Measurements from ENCODE around the gene FBXO34.

Gene FBXO34

GRCh38 chr14:55316564-55316963 is 45.3 kb downstream of the FBXO34 start:
- H3K36me3 ChIP-seq (ENCODE audit: insufficient read depth, low read length): peaks cover 6% of the 10 kb centered on the region
- no peaks in the 10 kb centered on the region for H3K9me3 ChIP-seq (ENCODE audit: low read length)
- H3K4me1 ChIP-seq (ENCODE audit: insufficient read depth, low read length): no peaks in the 10 kb centered on the region
- no peak overlapping the region for H3K9ac ChIP-seq (ENCODE audit: low read length)
- H3K4me3 ChIP-seq (ENCODE audit: low read depth in 1 of 2, low read length in 2 of 2): no peak overlapping the region
- no peak overlapping the region for H3K27ac ChIP-seq (ENCODE audit: low read depth, low read length)
- no peaks in the 10 kb centered on the region for H3K27me3 ChIP-seq (ENCODE audit: control insufficient read depth in 1 of 2, insufficient read depth in 2 of 2, low read length in 2 of 2)

DNA sequence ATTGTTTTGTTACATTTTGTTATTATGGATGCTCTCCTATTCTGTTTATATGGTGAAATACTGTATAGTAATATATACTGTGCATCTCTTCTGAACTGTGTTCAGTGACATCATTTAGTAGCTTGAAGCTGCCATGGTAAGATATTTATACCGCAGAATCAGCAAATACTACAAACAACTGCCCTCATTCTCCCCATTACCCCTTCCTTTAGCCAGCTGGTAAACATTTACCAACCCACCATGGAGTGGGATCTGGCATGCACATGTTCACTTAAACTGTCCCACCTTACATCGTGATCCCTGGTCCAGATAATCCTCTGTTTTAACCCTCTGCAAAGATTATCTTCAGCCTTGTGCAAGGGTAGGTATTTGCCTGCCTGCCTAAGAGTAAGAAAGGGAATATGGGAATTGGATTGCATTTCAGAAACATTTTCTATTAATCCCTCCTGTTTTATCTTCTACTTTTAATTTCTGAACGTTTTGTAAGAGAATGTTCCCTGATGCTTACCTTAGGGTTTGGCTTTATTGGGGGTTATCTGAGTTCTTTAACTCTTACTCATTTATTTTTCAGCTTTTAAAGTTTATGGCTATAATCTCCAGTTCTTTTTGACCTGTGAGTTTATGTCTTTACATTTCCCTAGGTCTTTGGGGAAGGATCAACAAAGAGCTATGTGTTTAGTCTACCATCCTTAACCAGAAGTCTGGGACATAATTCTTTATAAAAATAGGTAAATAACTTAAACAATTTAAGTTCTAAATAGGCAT is 46.5 kb downstream of the FBXO34 start:
- H3K9ac ChIP-seq (ENCODE audit: low read length): no peak overlapping the region
- no peak overlapping the region for H3K27ac ChIP-seq (ENCODE audit: low read depth, low read length)
- no peaks in the 10 kb centered on the region for H3K4me1 ChIP-seq (ENCODE audit: insufficient read depth, low read length)

GRCh38 chr14:55318694-55319093 is 47.5 kb downstream of the FBXO34 start:
- Histone ChIP-seq H3K36me3 (ENCODE audit: insufficient read depth, low read length) (peaks cover 6% of the 10 kb centered on the region), H3K4me3 (ENCODE audit: low read depth in 1 of 2, low read length in 2 of 2) (no peak overlapping the region), H3K9ac (ENCODE audit: low read length) (no peak overlapping the region), H3K9me3 (ENCODE audit: low read length) (no peaks in the 10 kb centered on the region), H3K4me1 (ENCODE audit: insufficient read depth, low read length) (no peaks in the 10 kb centered on the region), H3K27me3 (ENCODE audit: control insufficient read depth in 1 of 2, insufficient read depth in 2 of 2, low read length in 2 of 2) (no peaks in the 10 kb centered on the region), H3K27ac (ENCODE audit: low read depth, low read length) (no peak overlapping the region)

More for the DNA sequence above, 46.5 kb downstream of the FBXO34 start:
- H3K9me3 ChIP-seq (ENCODE audit: low read length): no peaks in the 10 kb centered on the region
- H3K36me3 ChIP-seq (ENCODE audit: insufficient read depth, low read length): peaks cover 6% of the 10 kb centered on the region
- no peak overlapping the region for H3K4me3 ChIP-seq (ENCODE audit: low read depth in 1 of 2, low read length in 2 of 2)
- no peaks in the 10 kb centered on the region for H3K27me3 ChIP-seq (ENCODE audit: control insufficient read depth in 1 of 2, insufficient read depth in 2 of 2, low read length in 2 of 2)

DNA sequence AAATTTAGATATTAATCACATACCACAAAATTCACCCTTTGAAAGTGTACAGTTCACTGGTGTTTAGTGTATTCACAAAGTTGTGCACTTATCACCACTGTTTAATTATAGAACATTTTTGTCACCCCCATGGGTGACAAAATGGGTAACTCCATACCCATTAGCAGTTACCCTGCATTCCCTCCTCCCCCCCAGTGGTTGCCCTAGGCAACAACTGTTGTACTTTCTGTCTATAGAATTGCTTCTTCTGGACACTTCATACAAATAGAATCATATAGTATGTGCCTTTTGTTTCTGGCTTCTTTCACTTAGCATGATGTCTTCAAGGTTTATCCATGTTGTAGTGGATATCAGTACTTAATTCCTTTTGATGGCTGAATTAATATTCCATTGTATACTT is 52.7 kb downstream of the FBXO34 start:
- Histone ChIP-seq H3K27ac (ENCODE audit: low read depth, low read length) (no peak overlapping the region), H3K27me3 (ENCODE audit: control insufficient read depth in 1 of 2, insufficient read depth in 2 of 2, low read length in 2 of 2) (no peaks in the 10 kb centered on the region), H3K4me3 (ENCODE audit: low read depth in 1 of 2, low read length in 2 of 2) (no peak overlapping the region), H3K9me3 (ENCODE audit: low read length) (no peaks in the 10 kb centered on the region), H3K4me1 (ENCODE audit: insufficient read depth, low read length) (no peaks in the 10 kb centered on the region), H3K36me3 (ENCODE audit: insufficient read depth, low read length) (peaks cover 4% of the 10 kb centered on the region), H3K9ac (ENCODE audit: low read length) (no peak overlapping the region)

GRCh38 chr14:55324812-55325211 is 53.6 kb downstream of the FBXO34 start:
- Histone ChIP-seq H3K27ac (ENCODE audit: low read depth, low read length) (no peak overlapping the region), H3K36me3 (ENCODE audit: insufficient read depth, low read length) (peaks cover 4% of the 10 kb centered on the region), H3K9me3 (ENCODE audit: low read length) (no peaks in the 10 kb centered on the region), H3K4me1 (ENCODE audit: insufficient read depth, low read length) (no peaks in the 10 kb centered on the region), H3K27me3 (ENCODE audit: control insufficient read depth in 1 of 2, insufficient read depth in 2 of 2, low read length in 2 of 2) (no peaks in the 10 kb centered on the region), H3K9ac (ENCODE audit: low read length) (no peak overlapping the region), H3K4me3 (ENCODE audit: low read depth in 1 of 2, low read length in 2 of 2) (no peak overlapping the region)

- H3K9ac ChIP-seq (ENCODE audit: low read length): no peak overlapping the region
- H3K9me3 ChIP-seq (ENCODE audit: low read length): no peaks in the 10 kb centered on the region
- H3K36me3 ChIP-seq (ENCODE audit: insufficient read depth, low read length): peaks cover 4% of the 10 kb centered on the region
- H3K27me3 ChIP-seq (ENCODE audit: control insufficient read depth in 1 of 2, insufficient read depth in 2 of 2, low read length in 2 of 2): no peaks in the 10 kb centered on the region
- H3K4me3 ChIP-seq (ENCODE audit: low read depth in 1 of 2, low read length in 2 of 2): no peak overlapping the region
- no peak overlapping the region for H3K27ac ChIP-seq (ENCODE audit: low read depth, low read length)
- H3K4me1 ChIP-seq (ENCODE audit: insufficient read depth, low read length): no peaks in the 10 kb centered on the region
Measured at GRCh38 chr14:55327179-55327578, 56.0 kb downstream of the FBXO34 start.

GRCh38 chr14:55328317-55328716 is 57.1 kb downstream of the FBXO34 start:
- no peaks in the 10 kb centered on the region for H3K9me3 ChIP-seq (ENCODE audit: low read length)
- no peak overlapping the region for H3K9ac ChIP-seq (ENCODE audit: low read length)
- no peak overlapping the region for H3K27ac ChIP-seq (ENCODE audit: low read depth, low read length)
- H3K36me3 ChIP-seq (ENCODE audit: insufficient read depth, low read length): peaks cover 4% of the 10 kb centered on the region
- no peaks in the 10 kb centered on the region for H3K4me1 ChIP-seq (ENCODE audit: insufficient read depth, low read length)
- no peak overlapping the region for H3K4me3 ChIP-seq (ENCODE audit: low read depth in 1 of 2, low read length in 2 of 2)
- H3K27me3 ChIP-seq (ENCODE audit: control insufficient read depth in 1 of 2, insufficient read depth in 2 of 2, low read length in 2 of 2): no peaks in the 10 kb centered on the region

GRCh38 chr14:55329999-55330710 is 58.9 kb downstream of the FBXO34 start:
- Histone ChIP-seq H3K4me1 (ENCODE audit: insufficient read depth, low read length) (peaks cover 15% of the 10 kb centered on the region), H3K27me3 (ENCODE audit: control insufficient read depth in 1 of 2, insufficient read depth in 2 of 2, low read length in 2 of 2) (no peaks in the 10 kb centered on the region), H3K36me3 (ENCODE audit: insufficient read depth, low read length) (peaks cover 4% of the 10 kb centered on the region), H3K9ac (ENCODE audit: low read length) (no peak overlapping the region), H3K27ac (ENCODE audit: low read depth, low read length) (no peak overlapping the region), H3K9me3 (ENCODE audit: low read length) (no peaks in the 10 kb centered on the region), H3K4me3 (ENCODE audit: low read depth in 1 of 2, low read length in 2 of 2) (no peak overlapping the region)

DNA sequence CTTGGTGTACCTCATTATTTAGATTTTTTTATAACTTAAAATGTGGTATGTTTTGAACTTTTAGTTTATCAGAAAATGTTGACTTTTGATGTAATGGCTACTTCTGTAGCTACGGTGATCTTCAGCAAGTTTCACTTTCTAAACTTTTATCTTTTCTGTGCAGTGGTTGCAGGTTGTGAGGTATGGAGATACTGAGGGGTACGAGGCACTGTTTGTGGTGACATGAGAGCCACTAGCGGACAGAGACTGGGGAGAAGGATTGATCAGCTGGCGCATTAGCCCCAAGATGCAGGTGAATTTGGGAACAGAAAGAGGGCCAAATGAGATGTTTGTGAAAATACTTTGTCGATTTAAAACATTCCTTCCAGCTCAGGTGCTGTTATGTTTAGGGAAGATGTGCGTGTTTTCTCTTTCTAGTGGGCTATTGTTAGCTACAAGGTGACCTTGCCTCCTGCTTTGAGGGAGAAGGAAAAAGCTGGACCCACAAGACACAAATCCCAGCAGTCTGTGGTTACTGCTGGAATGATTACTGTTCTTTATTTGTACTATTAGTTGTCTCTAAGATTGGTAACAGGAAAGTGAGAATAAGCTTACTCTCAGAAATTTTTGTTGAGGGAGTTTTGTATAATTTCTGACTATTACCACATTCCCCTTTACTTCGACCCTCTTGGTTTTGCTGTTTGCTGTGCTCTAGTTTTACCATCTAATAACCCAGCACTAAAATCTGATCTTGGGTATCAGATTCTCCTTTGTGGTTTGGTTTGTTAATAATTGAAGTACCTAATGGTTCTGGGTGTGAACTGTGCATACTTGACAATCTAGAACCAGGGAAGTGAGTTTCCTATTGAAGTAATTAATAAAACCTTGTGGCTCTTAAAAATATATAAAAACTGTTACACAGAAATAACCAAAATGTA is 61.7 kb downstream of the FBXO34 start:
- no peak overlapping the region for H3K4me3 ChIP-seq (ENCODE audit: low read depth in 1 of 2, low read length in 2 of 2)
- no peaks in the 10 kb centered on the region for H3K9me3 ChIP-seq (ENCODE audit: low read length)
- H3K27ac ChIP-seq (ENCODE audit: low read depth, low read length): no peak overlapping the region
- peaks cover 15% of the 10 kb centered on the region for H3K4me1 ChIP-seq (ENCODE audit: insufficient read depth, low read length)
- no peaks in the 10 kb centered on the region for H3K27me3 ChIP-seq (ENCODE audit: control insufficient read depth in 1 of 2, insufficient read depth in 2 of 2, low read length in 2 of 2)
- no peak overlapping the region for H3K9ac ChIP-seq (ENCODE audit: low read length)
- H3K36me3 ChIP-seq (ENCODE audit: insufficient read depth, low read length): no peaks in the 10 kb centered on the region

DNA sequence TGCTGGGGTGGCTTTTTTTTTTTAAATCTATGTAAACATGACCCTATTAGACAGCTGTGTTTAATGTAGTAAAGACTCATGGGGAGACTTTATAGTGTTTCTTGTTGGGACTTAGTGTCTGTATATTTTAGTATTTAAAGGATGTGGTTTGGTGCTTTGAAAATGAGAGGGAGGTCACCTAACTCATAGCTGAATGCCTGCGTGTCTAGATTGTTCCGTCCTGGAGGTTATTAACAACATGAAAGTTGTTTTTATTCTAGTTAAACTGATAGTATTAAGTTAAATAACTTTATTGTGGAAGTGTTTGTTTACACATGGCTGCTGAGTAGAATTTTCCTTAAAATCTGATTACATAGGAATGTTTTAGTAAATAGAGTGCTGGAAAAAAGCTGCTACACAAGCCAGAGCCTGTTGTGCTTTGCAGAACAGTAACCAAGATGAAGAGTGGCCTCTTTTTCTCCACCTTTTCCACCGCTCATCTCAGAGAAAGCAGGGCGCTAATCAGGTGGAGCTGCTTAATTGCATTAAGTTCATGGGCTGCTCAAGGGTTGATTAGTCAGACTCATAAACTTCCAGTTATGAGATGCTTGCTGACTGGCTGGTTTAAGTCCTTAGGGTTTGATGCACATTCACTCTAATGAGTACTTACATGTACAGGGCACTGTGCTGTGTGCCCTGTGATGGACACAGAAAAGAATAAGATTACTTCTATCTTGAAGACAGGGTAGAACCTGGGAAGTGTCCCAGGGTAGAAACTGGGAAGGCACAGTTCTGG is 62.7 kb downstream of the FBXO34 start:
- H3K27me3 ChIP-seq (ENCODE audit: control insufficient read depth in 1 of 2, insufficient read depth in 2 of 2, low read length in 2 of 2): no peaks in the 10 kb centered on the region
- no peaks in the 10 kb centered on the region for H3K9me3 ChIP-seq (ENCODE audit: low read length)
- H3K27ac ChIP-seq (ENCODE audit: low read depth, low read length): no peak overlapping the region
- H3K4me3 ChIP-seq (ENCODE audit: low read depth in 1 of 2, low read length in 2 of 2): no peak overlapping the region
- H3K9ac ChIP-seq (ENCODE audit: low read length): no peak overlapping the region
- H3K36me3 ChIP-seq (ENCODE audit: insufficient read depth, low read length): no peaks in the 10 kb centered on the region
- peaks cover 15% of the 10 kb centered on the region for H3K4me1 ChIP-seq (ENCODE audit: insufficient read depth, low read length)

GRCh38 chr14:55336162-55336561 is 64.9 kb downstream of the FBXO34 start:
- no peaks in the 10 kb centered on the region for H3K27me3 ChIP-seq (ENCODE audit: control insufficient read depth in 1 of 2, insufficient read depth in 2 of 2, low read length in 2 of 2)
- no peak overlapping the region for H3K9ac ChIP-seq (ENCODE audit: low read length)
- no peak overlapping the region for H3K4me3 ChIP-seq (ENCODE audit: low read depth in 1 of 2, low read length in 2 of 2)
- H3K4me1 ChIP-seq (ENCODE audit: insufficient read depth, low read length): peaks cover 26% of the 10 kb centered on the region
- no peaks in the 10 kb centered on the region for H3K9me3 ChIP-seq (ENCODE audit: low read length)
- no peaks in the 10 kb centered on the region for H3K36me3 ChIP-seq (ENCODE audit: insufficient read depth, low read length)
- no peak overlapping the region for H3K27ac ChIP-seq (ENCODE audit: low read depth, low read length)

All from muscle layer of colon (tissue), 2 donors.